IPS-15b (cell line): Measurements from ENCODE around the gene XIRP2.

Source experiments
- H3K27me3 ChIP-seq: one replicate; pipeline ENCODE4 v1.6.1; 2013; ENCODE audit warnings: low read length; ENCODE audit not compliant: control insufficient read depth, insufficient read depth
- H3K36me3 ChIP-seq: one replicate; pipeline ENCODE4 v1.6.1; 2013; ENCODE audit warnings: low read length; ENCODE audit not compliant: control insufficient read depth, insufficient read depth
- H3K4me1 ChIP-seq: one replicate; pipeline ENCODE4 v1.6.1; 2013; ENCODE audit warnings: mild to moderate bottlenecking, low read length; ENCODE audit not compliant: control insufficient read depth, insufficient read depth
- H3K4me3 ChIP-seq: one replicate; pipeline ENCODE4 v1.5.1; 2013; ENCODE audit warnings: low read depth, low read length
- H3K9ac ChIP-seq: one replicate; pipeline ENCODE4 v1.6.1; 2013; ENCODE audit warnings: low read depth, mild to moderate bottlenecking, low read length
- H3K9me3 ChIP-seq: one replicate; pipeline ENCODE4 v1.6.1; 2013; ENCODE audit warnings: mild to moderate bottlenecking, low read length; ENCODE audit not compliant: control insufficient read depth, insufficient read depth

The XIRP2 gene

DNA sequence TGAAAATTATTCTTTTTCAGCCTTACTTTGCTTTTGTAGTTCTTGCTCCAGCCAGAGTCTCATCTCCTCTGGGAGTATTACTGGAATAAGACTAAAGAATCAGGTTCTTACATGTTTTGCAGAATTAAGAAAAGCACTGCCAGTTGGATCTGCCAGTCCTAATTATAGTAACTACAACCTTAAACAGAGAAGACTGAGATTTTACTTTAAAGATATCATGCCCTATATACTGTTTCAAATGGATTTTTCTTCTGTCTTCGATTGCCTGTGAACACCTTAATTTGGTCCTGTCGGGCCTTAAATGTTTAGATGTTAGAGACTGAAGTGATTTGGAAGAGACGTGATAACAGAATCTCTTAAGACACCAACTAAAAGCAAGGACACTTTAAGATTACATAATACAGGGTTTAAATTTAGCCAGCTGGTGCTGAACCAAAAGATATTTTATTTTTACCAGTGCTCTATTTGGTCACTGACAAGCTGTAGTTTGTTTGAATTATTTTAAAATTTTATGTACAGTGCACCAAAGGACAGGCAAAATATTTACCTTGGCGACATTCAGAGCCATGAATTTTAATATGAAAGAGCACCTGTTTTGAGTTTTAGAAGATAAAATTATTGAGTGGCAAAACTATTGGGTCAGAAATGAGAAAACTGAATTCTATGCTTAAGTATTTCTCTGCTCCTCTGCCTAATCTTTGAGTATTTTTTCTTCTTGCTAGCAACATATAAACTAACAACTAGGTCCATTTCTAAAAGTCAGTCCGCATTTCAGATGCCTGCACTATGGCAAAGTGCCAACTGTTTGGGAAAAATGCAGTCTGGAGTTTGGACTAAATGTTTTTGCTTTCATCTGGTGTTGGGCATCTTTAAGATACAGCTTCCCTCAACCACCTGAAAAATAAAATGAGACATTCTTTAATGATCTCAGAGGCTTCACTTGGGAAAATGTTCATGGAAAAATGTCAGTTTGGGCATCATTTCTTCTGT, 300.0 kb downstream of the XIRP2 start:
- Histone ChIP-seq H3K9ac (no peak overlapping the region), H3K27me3 (no peaks in the 10 kb centered on the region), H3K4me3 (no peak overlapping the region), H3K9me3 (no peaks in the 10 kb centered on the region), H3K36me3 (no peaks in the 10 kb centered on the region), H3K4me1 (no peaks in the 10 kb centered on the region)

DNA sequence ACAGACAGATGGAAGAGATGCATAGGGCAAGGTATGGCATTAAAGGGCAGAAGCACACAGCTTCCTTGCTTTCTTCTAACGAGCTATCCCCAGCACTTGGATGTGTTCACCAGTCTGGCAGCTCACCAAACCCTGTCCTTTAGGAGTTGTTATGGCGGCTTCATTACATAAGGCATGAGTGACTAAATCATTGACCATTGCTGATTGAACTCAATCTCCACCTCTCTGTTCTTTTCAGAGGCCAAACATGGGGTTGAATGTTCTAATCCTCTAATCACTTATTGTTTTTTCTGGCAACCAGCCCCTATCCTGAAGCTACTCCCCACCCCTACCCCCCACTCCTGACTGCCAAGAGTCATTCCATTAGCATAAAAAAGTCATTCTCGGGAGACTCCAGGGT, 301.8 kb downstream of the XIRP2 start:
- Histone ChIP-seq H3K36me3 (no peaks in the 10 kb centered on the region), H3K9me3 (no peaks in the 10 kb centered on the region), H3K4me3 (no peak overlapping the region), H3K9ac (no peak overlapping the region), H3K27me3 (no peaks in the 10 kb centered on the region), H3K4me1 (no peaks in the 10 kb centered on the region)

DNA sequence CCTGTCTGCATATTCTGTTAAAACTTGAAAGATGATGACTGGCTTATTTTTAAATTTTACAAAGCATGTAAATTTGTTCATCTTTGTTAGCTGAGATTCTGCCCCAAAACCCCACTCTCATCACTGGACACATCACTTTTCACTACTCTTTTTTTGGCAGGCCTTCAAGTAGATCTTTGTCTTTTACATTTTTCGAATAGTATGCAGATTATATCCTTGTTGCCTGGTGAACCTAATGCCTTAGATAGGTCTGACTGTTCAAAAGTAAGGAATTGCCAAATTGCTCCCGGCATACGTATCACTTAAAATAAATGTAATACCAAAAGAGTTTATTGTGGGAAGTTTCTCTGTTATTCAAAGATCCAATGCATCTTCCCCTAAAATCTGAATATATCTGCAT, 303.3 kb downstream of the XIRP2 start:
- Histone ChIP-seq H3K27me3 (no peaks in the 10 kb centered on the region), H3K4me1 (no peaks in the 10 kb centered on the region), H3K9me3 (no peaks in the 10 kb centered on the region), H3K4me3 (no peak overlapping the region), H3K9ac (no peak overlapping the region), H3K36me3 (no peaks in the 10 kb centered on the region)

DNA sequence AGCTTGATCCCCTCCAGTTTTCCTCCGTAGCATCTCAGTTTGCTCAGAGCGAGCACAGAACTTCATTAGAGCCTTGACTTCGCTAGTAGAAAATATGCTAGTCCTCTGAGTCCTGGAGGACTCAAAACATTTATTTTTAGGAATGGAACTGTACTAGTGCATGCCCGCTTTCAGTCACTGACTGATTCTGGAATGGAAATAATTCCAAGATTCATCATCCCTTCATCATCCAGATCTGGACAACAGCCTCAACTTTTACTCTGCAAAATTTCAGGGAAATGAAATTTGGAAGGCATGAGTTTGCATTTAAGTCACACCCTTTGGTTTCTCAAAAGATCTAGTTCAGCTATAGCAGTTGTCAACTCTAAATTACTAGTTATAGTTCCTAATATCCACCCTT, 304.6 kb downstream of the XIRP2 start:
- H3K4me3 ChIP-seq: no peak overlapping the region
- no peaks in the 10 kb centered on the region for H3K27me3 ChIP-seq
- no peaks in the 10 kb centered on the region for H3K9me3 ChIP-seq
- H3K36me3 ChIP-seq: no peaks in the 10 kb centered on the region
- no peak overlapping the region for H3K9ac ChIP-seq
- H3K4me1 ChIP-seq: no peaks in the 10 kb centered on the region

DNA sequence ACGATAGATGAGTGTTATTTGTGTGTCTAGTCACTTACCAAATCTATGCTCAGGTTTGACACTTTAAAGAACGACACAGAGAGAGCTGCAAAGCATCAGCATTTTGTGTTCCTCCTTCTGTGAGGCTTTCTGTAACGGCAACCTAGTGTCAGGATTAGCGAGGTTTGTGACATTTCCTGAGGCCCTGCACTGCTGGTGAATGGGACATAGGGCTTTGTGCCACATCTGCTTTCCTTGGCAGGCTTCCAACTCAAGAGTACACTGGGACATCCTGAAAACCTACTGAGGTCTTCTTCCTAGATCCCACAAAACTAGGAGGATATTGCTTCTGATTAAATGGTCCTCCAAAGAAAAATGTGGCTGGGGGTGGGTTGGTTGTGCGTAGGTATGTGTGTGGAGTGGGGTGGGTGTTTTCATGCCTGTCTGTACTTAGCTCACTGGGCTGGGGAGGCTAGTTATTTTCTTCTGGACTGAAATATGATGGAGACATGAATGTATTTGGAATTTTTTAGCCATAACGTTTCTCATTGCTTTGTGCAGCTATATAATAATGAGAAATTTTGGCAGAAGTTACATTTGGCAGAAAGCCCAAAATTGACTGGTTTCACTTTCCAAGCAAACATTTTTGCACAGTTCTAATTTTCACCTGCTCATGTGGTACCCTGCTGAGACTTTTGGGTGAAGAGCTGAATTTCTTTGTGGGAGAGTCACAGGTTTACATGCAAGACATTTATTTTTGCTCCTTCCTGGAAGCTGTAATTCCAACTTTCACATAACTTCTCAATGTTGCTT, 308.4 kb downstream of the XIRP2 start:
- no peaks in the 10 kb centered on the region for H3K27me3 ChIP-seq
- H3K36me3 ChIP-seq: no peaks in the 10 kb centered on the region
- H3K4me1 ChIP-seq: no peaks in the 10 kb centered on the region
- H3K9me3 ChIP-seq: no peaks in the 10 kb centered on the region
- H3K9ac ChIP-seq: no peak overlapping the region
- H3K4me3 ChIP-seq: no peak overlapping the region

DNA sequence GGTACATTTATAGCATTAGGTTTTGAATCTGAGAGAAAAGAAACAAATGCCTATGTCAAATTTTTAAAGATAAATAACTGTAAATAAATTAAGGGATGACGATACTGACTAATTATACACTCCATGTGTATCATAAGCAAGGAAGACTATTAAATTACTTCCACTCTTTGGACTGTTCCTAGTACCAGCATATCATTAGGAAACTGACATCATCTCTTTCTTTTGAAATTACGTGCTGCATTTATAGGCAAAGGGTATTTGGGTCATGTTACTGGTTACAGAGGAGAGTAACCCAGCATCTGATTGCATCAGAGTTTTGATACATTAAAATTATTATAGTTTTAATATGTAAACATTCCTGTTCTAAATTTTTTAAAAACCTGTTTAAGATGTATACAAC, 309.7 kb downstream of the XIRP2 start:
- no peaks in the 10 kb centered on the region for H3K9me3 ChIP-seq
- no peak overlapping the region for H3K9ac ChIP-seq
- H3K27me3 ChIP-seq: no peaks in the 10 kb centered on the region
- no peak overlapping the region for H3K4me3 ChIP-seq
- H3K4me1 ChIP-seq: no peaks in the 10 kb centered on the region
- H3K36me3 ChIP-seq: no peaks in the 10 kb centered on the region

DNA sequence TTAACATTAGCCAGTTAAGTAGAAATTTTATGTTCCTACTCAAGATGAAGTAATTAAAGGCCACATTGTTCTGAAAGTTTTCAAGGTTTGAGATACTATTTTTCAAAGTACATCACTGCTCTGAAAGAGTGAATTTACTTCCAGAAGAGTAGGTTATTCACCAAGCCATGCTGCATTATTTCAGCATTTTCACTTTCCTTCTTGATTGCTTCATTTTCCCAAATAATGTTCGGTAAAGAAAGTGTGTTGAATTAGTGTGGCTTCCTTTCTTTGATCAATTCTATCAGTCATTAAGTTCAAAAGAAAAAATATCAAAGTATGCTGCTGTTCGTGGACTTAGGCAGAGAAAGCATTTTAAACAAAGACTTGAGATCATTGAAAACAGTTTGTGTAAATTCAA, 310.3 kb downstream of the XIRP2 start:
- Histone ChIP-seq H3K9me3 (no peaks in the 10 kb centered on the region), H3K9ac (no peak overlapping the region), H3K4me1 (no peaks in the 10 kb centered on the region), H3K36me3 (no peaks in the 10 kb centered on the region), H3K4me3 (no peak overlapping the region), H3K27me3 (no peaks in the 10 kb centered on the region)

DNA sequence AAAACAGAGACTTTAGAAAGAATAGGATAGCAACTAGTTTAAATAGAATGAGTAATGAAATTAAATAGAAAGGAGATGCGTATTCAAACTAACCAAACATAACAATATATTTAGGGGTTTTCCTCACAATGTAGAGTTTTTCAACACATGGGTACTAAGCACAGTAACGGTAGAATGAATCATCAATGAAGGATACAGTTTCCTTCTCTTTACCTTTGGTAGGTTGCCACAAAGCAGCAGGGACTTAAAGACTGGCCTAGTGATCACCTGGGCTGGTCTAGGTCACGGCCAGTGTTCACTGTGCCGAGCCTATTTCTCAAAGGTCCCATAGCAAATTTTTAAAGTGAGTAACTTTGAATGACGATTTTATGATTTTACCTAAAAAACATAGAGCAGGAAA, 311.7 kb downstream of the XIRP2 start:
- no peaks in the 10 kb centered on the region for H3K9me3 ChIP-seq
- H3K4me1 ChIP-seq: no peaks in the 10 kb centered on the region
- no peaks in the 10 kb centered on the region for H3K36me3 ChIP-seq
- H3K9ac ChIP-seq: no peak overlapping the region
- no peaks in the 10 kb centered on the region for H3K27me3 ChIP-seq
- no peak overlapping the region for H3K4me3 ChIP-seq

DNA sequence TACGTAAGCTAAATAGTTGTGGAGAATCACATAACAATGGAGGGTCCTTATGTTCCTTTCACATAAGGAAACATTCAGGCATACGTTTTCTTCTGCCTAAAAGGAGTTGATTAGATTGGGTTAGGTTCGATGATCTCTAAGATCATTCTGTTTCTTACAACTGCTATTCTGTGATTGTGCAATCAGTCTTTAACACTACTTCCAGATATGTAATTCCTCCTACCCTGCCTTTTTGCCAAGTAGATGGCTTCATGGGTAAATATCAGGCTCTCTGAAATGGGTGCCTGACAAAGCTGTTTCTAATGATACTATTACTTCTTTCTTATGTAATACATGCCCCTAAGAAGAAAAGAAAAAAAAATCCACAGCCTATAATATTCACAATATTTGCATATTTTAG, 321.5 kb downstream of the XIRP2 start:
- no peaks in the 10 kb centered on the region for H3K9me3 ChIP-seq
- H3K4me3 ChIP-seq: no peak overlapping the region
- H3K9ac ChIP-seq: no peak overlapping the region
- peaks cover 8% of the 10 kb centered on the region for H3K4me1 ChIP-seq
- no peaks in the 10 kb centered on the region for H3K27me3 ChIP-seq
- no peaks in the 10 kb centered on the region for H3K36me3 ChIP-seq

DNA sequence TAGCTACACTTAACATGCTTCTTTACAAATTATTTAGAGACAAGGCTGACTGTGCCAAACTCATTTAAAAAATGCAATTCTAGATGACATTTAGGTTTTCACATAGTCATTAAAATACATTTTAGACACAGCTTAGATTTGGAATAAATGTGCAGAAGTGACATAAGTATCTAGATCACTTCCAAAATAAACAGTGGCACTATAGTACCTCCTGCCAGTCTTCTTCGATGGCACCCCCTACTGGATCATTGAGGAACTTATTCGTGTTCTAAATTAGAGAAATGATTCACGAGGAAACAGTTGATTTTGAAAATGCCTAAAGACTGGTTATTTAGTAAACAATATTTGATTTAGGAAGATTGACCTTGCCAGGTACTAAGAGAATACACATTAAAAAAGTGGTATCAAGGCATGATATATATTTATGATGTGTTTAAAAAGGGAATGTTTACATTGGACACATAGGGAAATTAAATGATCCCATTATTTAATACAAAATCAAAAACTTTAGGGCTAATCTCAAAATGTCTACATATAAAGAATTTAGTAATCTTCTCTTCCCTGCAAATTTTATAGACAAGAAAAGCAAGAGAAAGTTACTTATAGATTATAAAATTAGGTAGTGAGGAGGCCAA, 323.9 kb downstream of the XIRP2 start:
- Histone ChIP-seq H3K36me3 (no peaks in the 10 kb centered on the region), H3K4me1 (peaks cover 10% of the 10 kb centered on the region), H3K9me3 (no peaks in the 10 kb centered on the region), H3K9ac (no peak overlapping the region), H3K27me3 (no peaks in the 10 kb centered on the region), H3K4me3 (no peak overlapping the region)

DNA sequence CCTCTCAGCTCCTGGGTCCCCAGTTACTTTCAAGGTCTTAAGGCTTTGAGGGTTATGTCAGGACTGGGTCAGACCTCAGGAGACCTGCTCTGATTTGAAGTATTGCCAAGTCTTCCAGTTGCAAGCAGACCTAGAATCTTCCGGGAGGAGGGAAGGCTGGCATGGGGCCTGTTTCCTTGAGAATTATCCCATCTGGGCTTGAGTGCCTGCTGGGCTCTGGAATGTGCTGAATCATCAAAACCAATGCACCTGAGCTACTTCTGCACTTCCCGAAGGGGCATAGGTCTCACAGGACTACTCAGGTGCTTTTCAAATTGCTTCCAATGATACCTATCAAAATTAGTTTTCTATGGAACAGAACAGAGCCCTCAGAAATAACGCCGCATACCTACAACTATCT, 327.3 kb downstream of the XIRP2 start:
- no peaks in the 10 kb centered on the region for H3K36me3 ChIP-seq
- H3K9ac ChIP-seq: no peak overlapping the region
- H3K27me3 ChIP-seq: no peaks in the 10 kb centered on the region
- H3K4me3 ChIP-seq: no peak overlapping the region
- H3K9me3 ChIP-seq: no peaks in the 10 kb centered on the region
- H3K4me1 ChIP-seq: peaks cover 2% of the 10 kb centered on the region
